Measurements from ENCODE around the gene ARFGAP3. TPM values are rescaled to one million over a fixed set of nuclear protein-coding genes. Genes with fewer than 3 reads are reported as not detected.

The ARFGAP3 gene
- total RNA-seq, 1 donor from 2014 or later: 29.3 TPM

DNA sequence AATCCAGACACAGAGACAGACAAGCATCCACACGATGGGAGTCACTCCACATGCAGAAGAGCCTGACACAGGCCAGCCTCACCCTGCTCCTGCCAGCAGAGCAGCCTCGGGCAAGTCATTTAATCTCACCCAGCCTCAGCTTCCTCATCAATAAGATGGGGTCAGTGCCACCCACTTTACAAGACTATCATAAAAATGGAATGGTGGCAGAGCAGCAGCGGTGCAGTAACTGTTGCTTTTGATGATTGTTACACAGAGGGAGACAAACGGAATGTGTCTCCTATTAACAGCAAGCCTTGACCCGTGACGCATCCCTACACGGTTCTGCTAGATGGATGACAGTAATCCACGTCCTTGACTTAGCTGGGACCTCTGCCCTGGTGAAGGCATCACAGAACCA is 26.0 kb upstream of the ARFGAP3 start:
- no peak overlapping the region for H3K4me3 Mint-ChIP-seq
- H3K9me3 Mint-ChIP-seq: no peaks in the 10 kb centered on the region
- H3K27me3 Mint-ChIP-seq: no peaks in the 10 kb centered on the region
- H3K27ac Mint-ChIP-seq: peak overlapping the region; percentile 72
- H3K36me3 Mint-ChIP-seq: peaks cover 6% of the 10 kb centered on the region
- DNase-seq (ENCODE audit: extremely low spot score, unreplicated experiment): no peak
- no peaks in the 10 kb centered on the region for H3K4me1 Mint-ChIP-seq (ENCODE audit: unreplicated experiment)
- TF ChIP-seq CTCF (conservative IDR thresholded peaks at IDR 0.05): no peak

GRCh38 chr22:42881982-42882656 is 25.0 kb upstream of the ARFGAP3 start:
- H3K36me3 Mint-ChIP-seq: peaks cover 4% of the 10 kb centered on the region

GRCh38 chr22:42881298-42881697 is 24.2 kb upstream of the ARFGAP3 start:
- Mint-ChIP-seq H3K27ac (no peak overlapping the region), H3K9me3 (no peaks in the 10 kb centered on the region), H3K27me3 (no peaks in the 10 kb centered on the region), H3K4me1 (ENCODE audit: unreplicated experiment) (no peaks in the 10 kb centered on the region), H3K36me3 (peaks cover 4% of the 10 kb centered on the region), H3K4me3 (no peak overlapping the region)
- TF ChIP-seq CTCF (conservative IDR thresholded peaks at IDR 0.05): no peak
- DNase-seq (ENCODE audit: extremely low spot score, unreplicated experiment): no peak

More at GRCh38 chr22:42881982-42882656, 25.0 kb upstream of the ARFGAP3 start:
- H3K27ac Mint-ChIP-seq: no peak overlapping the region
- H3K9me3 Mint-ChIP-seq: no peaks in the 10 kb centered on the region
- no peaks in the 10 kb centered on the region for H3K4me1 Mint-ChIP-seq (ENCODE audit: unreplicated experiment)
- H3K4me3 Mint-ChIP-seq: no peak overlapping the region
- H3K27me3 Mint-ChIP-seq: no peaks in the 10 kb centered on the region
- TF ChIP-seq CTCF (conservative IDR thresholded peaks at IDR 0.05): no peak
- DNase-seq (ENCODE audit: extremely low spot score, unreplicated experiment): no peak

DNA sequence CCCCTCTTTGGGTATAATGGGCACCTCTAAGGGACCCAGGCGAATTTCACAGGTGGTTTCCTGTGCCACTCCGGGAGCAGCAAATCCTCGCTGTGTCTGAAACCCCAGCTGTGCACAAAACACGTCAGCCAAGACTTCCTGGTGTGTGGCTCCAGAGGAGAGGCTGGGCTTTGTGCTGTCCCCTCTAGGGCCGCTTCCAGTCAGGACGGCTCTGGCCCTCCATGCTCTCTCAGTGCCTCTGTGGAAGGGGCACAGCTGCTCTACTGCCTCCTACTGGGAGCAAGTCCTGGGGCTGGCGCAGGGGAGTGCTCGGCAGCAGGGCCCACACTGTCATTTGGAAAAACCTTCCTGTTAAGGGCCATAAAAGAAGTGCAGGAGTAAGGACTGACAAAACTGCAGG is 23.7 kb upstream of the ARFGAP3 start:
- Mint-ChIP-seq H3K27me3 (no peaks in the 10 kb centered on the region), H3K27ac (no peak overlapping the region), H3K9me3 (no peaks in the 10 kb centered on the region), H3K4me3 (no peak overlapping the region), H3K4me1 (ENCODE audit: unreplicated experiment) (no peaks in the 10 kb centered on the region), H3K36me3 (peaks cover 4% of the 10 kb centered on the region)
- TF ChIP-seq CTCF (conservative IDR thresholded peaks at IDR 0.05): peak; percentile 16
- no peak for DNase-seq (ENCODE audit: extremely low spot score, unreplicated experiment)

DNA sequence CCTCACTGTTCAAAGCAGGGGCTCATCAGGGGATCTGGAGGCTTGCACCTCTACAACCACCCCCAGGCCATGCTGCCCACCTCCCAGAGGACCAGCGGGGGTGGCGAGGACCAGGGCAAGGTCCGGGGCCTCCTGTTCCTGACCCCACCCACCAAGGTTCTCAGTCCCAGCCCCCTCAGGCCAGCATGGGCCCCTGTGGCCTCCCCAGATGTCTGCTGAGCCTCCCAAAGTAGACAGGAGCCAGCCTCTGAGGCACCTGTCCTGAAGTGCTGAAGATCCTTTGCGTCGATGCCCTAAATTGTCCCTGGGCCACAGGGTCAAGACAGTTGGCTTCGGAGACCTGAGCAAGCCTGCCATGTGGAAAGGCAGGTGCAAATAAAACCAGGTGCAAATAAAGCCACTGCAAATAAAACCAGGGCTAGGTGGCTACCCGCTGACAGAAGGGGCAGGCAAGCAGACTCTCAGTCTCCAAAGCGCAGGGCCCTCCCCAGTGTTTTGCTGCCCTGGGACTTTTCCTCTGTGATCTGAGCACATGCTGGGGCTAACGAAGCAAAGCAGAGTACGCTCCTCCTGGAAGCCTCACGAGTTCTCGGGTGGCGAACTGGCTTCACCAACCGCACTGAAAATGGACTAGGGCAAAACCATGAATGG is 22.4 kb upstream of the ARFGAP3 start:
- H3K27ac Mint-ChIP-seq: no peak overlapping the region
- no peak overlapping the region for H3K4me3 Mint-ChIP-seq

More for the DNA sequence above, 22.4 kb upstream of the ARFGAP3 start:
- Mint-ChIP-seq H3K4me1 (ENCODE audit: unreplicated experiment) (no peaks in the 10 kb centered on the region), H3K9me3 (no peaks in the 10 kb centered on the region), H3K36me3 (peaks cover 4% of the 10 kb centered on the region), H3K27me3 (no peaks in the 10 kb centered on the region)
- TF ChIP-seq CTCF (conservative IDR thresholded peaks at IDR 0.05): no peak
- no peak for DNase-seq (ENCODE audit: extremely low spot score, unreplicated experiment)

Measured in type B pancreatic cell (in vitro differentiated cells).